AG04450 (cell line): ENCODE measurements around the gene SH3TC1. TPM values are rescaled to one million over a fixed set of nuclear protein-coding genes. Genes with fewer than 3 reads are reported as not detected.

ENCODE experiments used
- CTCF ChIA-PET: fragments of 300-600, 350-600 bp; formaldehyde crosslinking; extraction: SDS; loops from one replicate; lab custom pipeline; 2022; ENCODE audit warnings: antibody characterized with exemption, inconsistent platforms; lab: Charles Lee
- POLR2A ChIA-PET: fragments of 350-600 bp; formaldehyde crosslinking; extraction: SDS; loops from one replicate; lab custom pipeline; 2021; ENCODE audit warnings: antibody characterized with exemption, inconsistent platforms; lab: Yijun Ruan, JAX
- DNase-seq: peaks from one replicate; pipeline ENCODE4 v3.0.0-alpha.2; 2011; ENCODE audit warnings: low read depth, low spot score
- H3K27ac ChIP-seq: one replicate; pipeline ENCODE4 v1.5.1; 2012; ENCODE audit warnings: low read depth, low read length, control low read depth
- H3K27me3 ChIP-seq: one replicate; pipeline ENCODE4 v1.6.0; 2012; ENCODE audit warnings: low read length; ENCODE audit not compliant: control insufficient read depth, insufficient read depth
- H3K4me3 ChIP-seq: 2 replicates; pipeline ENCODE4 v1.5.1; 2011; ENCODE audit warnings: mild to moderate bottlenecking, low read depth, low read length, control low read depth
- H3K9me3 ChIP-seq: 2 replicates; pipeline ENCODE4 v1.5.1; 2012; ENCODE audit warnings: low read length; ENCODE audit not compliant: control insufficient read depth, insufficient read depth
- CTCF ChIP-seq: IDR thresholded peaks from 2 replicates; pipeline ENCODE4 v1.5.1; 2011; ENCODE audit warnings: low read depth, low read length, control low read depth, inconsistent platforms
- polyA plus RNA-seq: library from polyadenylated mRNA; depleted of rRNA; stranded (reverse); fragments of >200 nt; gene quantifications from 2 replicates; pipeline ENCODE4 v1.2.3, GENCODE V29; 2011

The SH3TC1 gene
- polyA plus RNA-seq, 1 experiment, result 0.98 TPM

- CTCF ChIA-PET, result no interaction called here
- Histone ChIP-seq H3K27ac (no peak overlapping the region), H3K4me3 (no peak overlapping the region), H3K9me3 (no peaks in the 10 kb centered on the region; the same call in 1 of the 2 replicates), H3K27me3 (no peaks in the 10 kb centered on the region)
- TF ChIP-seq CTCF, result no peak
- POLR2A ChIA-PET, result no interaction called here
- no peak for DNase-seq
These were observed 86.3 kb downstream of the SH3TC1 start for GRCh38 chr4:8285143-8285975.

GRCh38 chr4:8285976-8286718 is 87.1 kb downstream of the SH3TC1 start:
- CTCF ChIA-PET, result no interaction called here
- Histone ChIP-seq H3K9me3 (no peaks in the 10 kb centered on the region; the same call in 1 of the 2 replicates), H3K27me3 (no peaks in the 10 kb centered on the region), H3K27ac (no peak overlapping the region), H3K4me3 (no peak overlapping the region)
- POLR2A ChIA-PET, result no interaction called here
- TF ChIP-seq CTCF, result no peak
- no peak for DNase-seq

- Histone ChIP-seq H3K4me3 (no peak overlapping the region), H3K27me3 (no peaks in the 10 kb centered on the region), H3K9me3 (no peaks in the 10 kb centered on the region; the same call in 1 of the 2 replicates), H3K27ac (no peak overlapping the region)
- ChIA-PET POLR2A (no interaction called here), CTCF (no interaction called here)
- no peak for TF ChIP-seq CTCF
- DNase-seq, result no peak
These were observed 87.7 kb downstream of the SH3TC1 start for GRCh38 chr4:8286719-8287342.

- no peak overlapping the region for H3K27ac ChIP-seq
- no peak for DNase-seq
- no peak overlapping the region for H3K4me3 ChIP-seq
- POLR2A ChIA-PET, result no interaction called here
- no peak for TF ChIP-seq CTCF
- CTCF ChIA-PET, result no interaction called here
- no peaks in the 10 kb centered on the region; the same call in 1 of the 2 replicates for H3K9me3 ChIP-seq
- H3K27me3 ChIP-seq, result no peaks in the 10 kb centered on the region
These were observed 88.5 kb downstream of the SH3TC1 start for GRCh38 chr4:8287343-8288280.
